Neuron (in vitro differentiated cells): ENCODE results near the gene ANKS6.
"Not testable (repeated sequence)": the region's sequence is repeated elsewhere in the genome, so short reads cannot be mapped to it uniquely, and the experiment has no call there.

Experiments used
- H2AFZ ChIP-seq: one replicate; pipeline ENCODE4 v1.6.1; 2013; ENCODE audit warnings: low read depth, mild to moderate bottlenecking, inconsistent platforms, low read length, moderate library complexity
- H3K27me3 ChIP-seq: one replicate; pipeline ENCODE4 v1.6.1; 2013; ENCODE audit warnings: low read length; ENCODE audit not compliant: insufficient read depth
- H3K36me3 ChIP-seq: one replicate; pipeline ENCODE4 v1.6.1; 2013; ENCODE audit warnings: low read length; ENCODE audit not compliant: insufficient read depth
- H3K4me1 ChIP-seq: one replicate; pipeline ENCODE4 v1.6.1; 2013; ENCODE audit warnings: low read length; ENCODE audit not compliant: insufficient read depth
- H3K4me3 ChIP-seq: 2 replicates; pipeline ENCODE4 v1.5.1; 2013; ENCODE audit warnings: mild to moderate bottlenecking, low read length, moderate library complexity
- H3K9me3 ChIP-seq: one replicate; pipeline ENCODE4 v1.6.1; 2013; ENCODE audit warnings: low read length

ANKS6 gene

DNA sequence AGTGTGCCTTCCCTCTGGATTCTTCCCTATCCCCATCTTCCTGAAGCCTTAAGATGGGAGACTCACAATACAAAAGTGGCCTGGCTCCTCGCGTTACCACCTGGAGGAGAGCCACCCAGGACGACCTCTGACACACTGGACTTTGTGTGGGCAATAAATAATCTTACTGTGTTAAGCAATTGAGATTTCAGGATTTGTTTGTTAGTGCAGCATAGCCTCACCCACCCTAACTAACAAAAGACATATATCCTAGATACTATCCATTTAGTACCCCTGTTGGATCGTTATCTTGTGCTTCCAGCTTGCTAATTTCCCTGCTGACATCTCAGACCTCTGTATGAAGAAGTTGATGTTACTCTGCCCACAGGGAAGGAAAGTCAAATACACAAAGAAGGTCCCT is 95.6 kb downstream of the ANKS6 start:
- Histone ChIP-seq H3K4me1 (no peaks in the 10 kb centered on the region), H3K4me3 (no peak overlapping the region), H2AFZ (no peak overlapping the region), H3K27me3 (peaks cover 34% of the 10 kb centered on the region), H3K9me3 (no peaks in the 10 kb centered on the region), H3K36me3 (no peaks in the 10 kb centered on the region)

DNA sequence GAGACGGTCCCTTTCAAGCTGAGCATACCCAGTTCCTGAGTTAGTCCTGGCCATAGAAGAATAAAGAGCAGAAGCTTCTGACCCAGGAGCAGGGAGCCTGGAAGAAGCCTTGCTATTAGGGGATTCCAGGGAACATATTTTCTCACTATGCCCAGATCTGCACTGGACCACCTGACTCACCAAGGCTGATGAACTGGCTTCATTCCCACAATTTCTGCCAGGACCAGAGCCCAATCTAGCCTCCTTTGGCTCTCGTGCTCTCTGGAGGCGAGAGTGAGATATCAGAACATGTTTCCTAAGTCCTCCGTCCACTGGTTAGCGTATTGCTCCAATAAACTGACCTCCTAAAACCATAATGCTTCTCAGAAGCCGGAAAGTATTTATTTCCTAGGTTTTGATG is 97.5 kb downstream of the ANKS6 start:
- no peaks in the 10 kb centered on the region for H3K9me3 ChIP-seq
- no peaks in the 10 kb centered on the region for H3K4me1 ChIP-seq
- peaks cover 31% of the 10 kb centered on the region for H3K27me3 ChIP-seq
- H2AFZ ChIP-seq = no peak overlapping the region
- no peak overlapping the region for H3K4me3 ChIP-seq
- H3K36me3 ChIP-seq = no peaks in the 10 kb centered on the region

DNA sequence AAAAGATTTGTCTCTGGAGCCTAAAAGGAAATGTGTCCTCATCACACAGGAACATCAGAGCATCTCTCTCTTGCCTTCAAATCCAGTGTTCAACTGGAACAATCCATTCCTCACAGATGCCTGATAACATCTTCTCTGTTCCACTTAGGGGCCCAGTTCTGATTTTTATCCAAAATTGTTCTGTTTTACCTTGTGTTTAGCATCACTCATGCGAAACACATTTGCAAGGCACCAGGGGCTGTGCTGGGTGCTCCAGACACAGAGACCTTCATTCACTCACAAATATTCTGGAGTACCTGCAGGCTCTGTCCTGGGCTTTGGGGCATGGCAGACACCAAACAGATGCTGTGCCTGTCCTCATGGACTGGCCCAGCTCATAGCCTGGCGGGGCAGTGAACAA is 101.4 kb downstream of the ANKS6 start:
- no peaks in the 10 kb centered on the region for H3K4me1 ChIP-seq
- no peak overlapping the region for H2AFZ ChIP-seq
- no peaks in the 10 kb centered on the region for H3K36me3 ChIP-seq
- no peak overlapping the region for H3K4me3 ChIP-seq
- peaks cover 20% of the 10 kb centered on the region for H3K27me3 ChIP-seq
- H3K9me3 ChIP-seq = no peaks in the 10 kb centered on the region

DNA sequence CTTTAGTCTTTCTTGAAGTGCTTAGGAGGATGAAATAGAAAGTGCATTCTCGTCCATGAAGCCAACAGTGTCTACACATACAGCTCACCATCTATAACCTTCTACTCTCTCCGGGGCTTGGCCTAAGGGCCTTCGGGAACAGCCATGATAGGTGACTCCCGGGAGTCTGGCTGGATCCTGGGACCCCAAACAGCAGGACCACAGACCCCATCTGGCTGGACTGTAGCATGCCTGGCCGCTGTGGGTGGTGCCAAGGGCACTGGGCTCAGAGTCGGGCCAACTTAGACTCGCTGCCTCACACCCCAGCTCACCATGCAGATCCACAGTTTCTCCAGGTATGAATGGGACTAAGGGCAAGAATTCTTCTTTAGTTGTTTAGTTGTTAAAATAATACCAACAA is 104.0 kb downstream of the ANKS6 start:
- no peak overlapping the region for H3K4me3 ChIP-seq
- H3K9me3 ChIP-seq = no peaks in the 10 kb centered on the region
- no peaks in the 10 kb centered on the region for H3K36me3 ChIP-seq
- no peaks in the 10 kb centered on the region for H3K4me1 ChIP-seq
- no peak overlapping the region for H2AFZ ChIP-seq
- peaks cover 13% of the 10 kb centered on the region for H3K27me3 ChIP-seq

GRCh38 chr9:98691890-98692289 is 104.5 kb downstream of the ANKS6 start:
- Histone ChIP-seq H2AFZ (no peak overlapping the region), H3K4me3 (no peak overlapping the region), H3K27me3 (peaks cover 14% of the 10 kb centered on the region), H3K9me3 (no peaks in the 10 kb centered on the region), H3K4me1 (no peaks in the 10 kb centered on the region), H3K36me3 (no peaks in the 10 kb centered on the region)

DNA sequence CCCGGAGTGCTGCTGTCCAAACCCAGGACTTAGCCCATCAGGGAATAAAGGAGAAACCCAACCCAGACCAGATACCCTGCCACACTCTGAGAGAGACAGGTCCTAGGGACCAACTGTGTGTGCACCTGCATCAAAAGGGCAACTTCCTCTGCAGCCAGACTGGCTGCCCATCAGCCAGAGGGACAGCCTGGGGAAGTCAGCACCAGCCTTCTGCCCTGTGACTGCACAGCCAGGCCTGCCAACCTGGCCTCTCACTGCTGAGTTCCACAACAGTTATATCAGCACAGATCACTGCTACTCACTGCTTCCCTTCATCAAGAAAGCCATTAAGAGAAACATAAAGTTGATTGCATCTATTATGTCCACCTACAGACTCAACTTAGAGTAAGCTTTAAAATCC is 105.7 kb downstream of the ANKS6 start:
- Histone ChIP-seq H3K4me1 (no peaks in the 10 kb centered on the region), H3K27me3 (peaks cover 17% of the 10 kb centered on the region), H3K4me3 (no peak overlapping the region), H3K9me3 (no peaks in the 10 kb centered on the region), H2AFZ (no peak overlapping the region), H3K36me3 (no peaks in the 10 kb centered on the region)

- Histone ChIP-seq H3K27me3 (peaks cover 13% of the 10 kb centered on the region), H3K4me3 (no peak overlapping the region), H3K36me3 (no peaks in the 10 kb centered on the region), H2AFZ (no peak overlapping the region), H3K9me3 (no peaks in the 10 kb centered on the region), H3K4me1 (no peaks in the 10 kb centered on the region)
Measured at GRCh38 chr9:98688710-98689495, 107.5 kb downstream of the ANKS6 start.

DNA sequence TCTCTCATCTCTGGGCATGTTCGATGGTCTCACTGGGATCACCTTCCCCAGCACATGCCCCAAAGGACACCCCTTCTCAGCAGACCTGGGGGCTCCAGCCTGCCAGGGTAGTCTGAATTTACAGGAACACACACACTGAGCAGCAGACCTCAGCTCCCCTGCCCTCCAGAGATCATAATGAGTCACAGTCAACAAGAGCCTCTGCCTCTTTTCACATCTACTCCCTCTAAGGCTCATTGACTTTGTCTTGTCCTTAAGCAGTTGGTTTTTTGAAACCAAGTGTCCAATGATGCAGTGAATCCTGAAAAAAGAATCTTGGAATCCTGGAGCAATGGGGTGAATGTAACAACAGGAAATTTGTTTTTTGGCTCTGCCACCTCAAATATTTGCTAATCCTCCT is 108.4 kb downstream of the ANKS6 start:
- Histone ChIP-seq H3K9me3 (no peaks in the 10 kb centered on the region), H3K36me3 (no peaks in the 10 kb centered on the region), H3K27me3 (peaks cover 10% of the 10 kb centered on the region), H3K4me1 (no peaks in the 10 kb centered on the region), H3K4me3 (no peak overlapping the region), H2AFZ (no peak overlapping the region)

GRCh38 chr9:98686961-98687855 is 109.1 kb downstream of the ANKS6 start:
- Histone ChIP-seq H3K4me1 (no peaks in the 10 kb centered on the region), H3K27me3 (peaks cover 10% of the 10 kb centered on the region), H3K9me3 (no peaks in the 10 kb centered on the region), H3K4me3 (no peak overlapping the region), H3K36me3 (no peaks in the 10 kb centered on the region), H2AFZ (no peak overlapping the region)

GRCh38 chr9:98684816-98685215 is 111.5 kb downstream of the ANKS6 start:
- H3K4me3 ChIP-seq, H3K4me1 ChIP-seq, H3K9me3 ChIP-seq, H3K27me3 ChIP-seq, H3K36me3 ChIP-seq, H2AFZ ChIP-seq: not testable (repeated sequence)
